GM12878 (cell line): ENCODE measurements around the gene VWA3A. TPM values are rescaled to one million over a fixed set of nuclear protein-coding genes. Genes with fewer than 3 reads are reported as not detected.

Experiments
- ATAC-seq: fragments of 200-7000 bp; cut with Tn5 transposase; 3 replicates; pipeline ENCODE4 v1.9.1; 2020; ENCODE audit warnings: mild to moderate bottlenecking, moderate library complexity
- BruUV-seq: library from RNA; stranded (reverse); fragments of 400-500 nt; replicated peaks from 2 replicates; lab custom pipeline; 2021; lab: Mats Ljungman, UMichigan
- CTCF ChIA-PET: fragments of 300-600 bp; sonication (Branson Sonifier 250); formaldehyde crosslinking; extraction: SDS; loops from one replicate; lab custom pipeline; 2021; ENCODE audit warnings: inconsistent platforms; lab: Yijun Ruan, JAX
- POLR2A ChIA-PET: fragments of 350-600 bp; formaldehyde crosslinking; extraction: SDS; loops from one replicate; lab custom pipeline; 2021; ENCODE audit warnings: inconsistent platforms; lab: Charles Lee
- RAD21 ChIA-PET: fragments of 300-600 bp; sonication (Branson Sonifier 250); formaldehyde crosslinking; loops from one replicate; lab custom pipeline; 2023; ENCODE audit warnings: antibody characterized with exemption; ENCODE audit not compliant: unreplicated experiment; lab: Charles Lee
- SMC1A ChIA-PET: fragments of 300-600 bp; sonication (Branson Sonifier 250); formaldehyde crosslinking; loops from one replicate; lab custom pipeline; 2023; ENCODE audit not compliant: unreplicated experiment, uncharacterized antibody; lab: Charles Lee
- DNase-seq: peaks from one replicate; pipeline ENCODE4 v3.0.0-alpha.2; 2011; ENCODE audit warnings: low read depth, low spot score
- FAIRE-seq: peaks from 3 replicates; lab custom pipeline; 2011; peaks lifted over from hg19 to GRCh38; lab: Jason Lieb, UNC
- H2AFZ ChIP-seq: 2 replicates; pipeline ENCODE4 v1.6.0; 2011; ENCODE audit warnings: low read depth, low read length, control low read depth; ENCODE audit not compliant: control insufficient read depth
- H3K27ac ChIP-seq: 2 replicates; pipeline ENCODE4 v1.5.1; 2011; ENCODE audit warnings: control low read depth; ENCODE audit not compliant: control insufficient read depth, insufficient read depth
- H3K27me3 ChIP-seq, 2 experiments: replicated peaks in 1 of 2; 2 replicates each; pipeline versions ENCODE4 v1.6.0 to v1.6.1; 2011; ENCODE audit warnings: low read length in 1 of 2; ENCODE audit not compliant: control insufficient read depth in 2 of 2, insufficient read depth in 2 of 2
- H3K36me3 ChIP-seq, 2 experiments: 2 replicates each; pipeline ENCODE4 v1.5.1; 2011; ENCODE audit warnings: low read length in 1 of 2; ENCODE audit not compliant: control insufficient read depth in 2 of 2, insufficient read depth in 2 of 2
- H3K4me1 ChIP-seq: 2 replicates; pipeline ENCODE4 v1.6.1; 2011; ENCODE audit warnings: mild to moderate bottlenecking, low read length, moderate library complexity, mixed read lengths; ENCODE audit not compliant: control insufficient read depth, insufficient read depth
- H3K4me2 ChIP-seq: 2 replicates; pipeline ENCODE4 v1.6.0; 2011; ENCODE audit warnings: control low read depth; ENCODE audit not compliant: control insufficient read depth, insufficient read depth
- H3K4me3 ChIP-seq: fragments of 200-600 bp; sonication (generic); 2 replicates; pipeline ENCODE4 v1.5.1; 2016
- H3K79me2 ChIP-seq: 2 replicates; pipeline ENCODE4 v1.6.0; 2011; ENCODE audit warnings: low read length; ENCODE audit not compliant: control insufficient read depth, insufficient read depth
- H3K9ac ChIP-seq: 2 replicates; pipeline ENCODE4 v1.8.0; 2011; ENCODE audit warnings: low read length, control low read depth, mixed read lengths; ENCODE audit not compliant: control insufficient read depth, insufficient read depth
- H3K9me3 ChIP-seq: replicated peaks from 3 replicates; pipeline ENCODE4 v1.5.1; 2011; ENCODE audit warnings: mild to moderate bottlenecking, low read length; ENCODE audit not compliant: control insufficient read depth, insufficient read depth
- H4K20me1 ChIP-seq: 2 replicates; pipeline ENCODE4 v1.6.0; 2011; ENCODE audit not compliant: control insufficient read depth, insufficient read depth
- BHLHE40 ChIP-seq, 2 experiments: fragments of 450-650 bp in 1 of 2; IDR thresholded peaks; 2 replicates each; pipeline ENCODE4 v1.6.1; 2011 to 2017; ENCODE audit warnings: low read depth in 2 of 2, borderline replicate concordance in 1 of 2, improper control_type of control experiment in 1 of 2, low read length in 1 of 2, mild to moderate bottlenecking in 1 of 2
- ESRRA ChIP-seq: IDR thresholded peaks from 2 replicates; pipeline ENCODE4 v1.6.1; 2012; ENCODE audit warnings: mild to moderate bottlenecking, low read length, improper control_type of control experiment
- HSF1 ChIP-seq: fragments of 150-350 bp; IDR thresholded peaks from 2 replicates; pipeline ENCODE4 v1.6.1; 2014; ENCODE audit warnings: mild to moderate bottlenecking, low read depth, low read length
- JUNB ChIP-seq: IDR thresholded peaks from 2 replicates; pipeline ENCODE4 v1.6.1; 2016; ENCODE audit warnings: antibody characterized with exemption, mild to moderate bottlenecking
- KLF5 ChIP-seq: fragments of 450-650 bp; IDR thresholded peaks from 2 replicates; pipeline ENCODE4 v1.6.1; 2014; ENCODE audit warnings: mild to moderate bottlenecking; ENCODE audit not compliant: partially characterized antibody
- LARP7 ChIP-seq: fragments of 450-650 bp; IDR thresholded peaks from 2 replicates; pipeline ENCODE4 v1.6.1; 2017; ENCODE audit warnings: mild to moderate bottlenecking
- POLR2AphosphoS5 ChIP-seq: IDR thresholded peaks from 2 replicates; pipeline ENCODE4 v1.6.1; 2011; ENCODE audit warnings: mild to moderate bottlenecking, low read length, inconsistent platforms
- POU2F2 ChIP-seq: IDR thresholded peaks from 3 replicates; pipeline ENCODE4 v1.6.1; 2011; ENCODE audit warnings: low read depth, mild to moderate bottlenecking, low read length, borderline replicate concordance
- PRDM15 ChIP-seq: fragments of 450-650 bp; formaldehyde crosslinking; IDR thresholded peaks from 2 replicates; pipeline ENCODE4 v1.4.0; 2020; ENCODE audit warnings: mild to moderate bottlenecking, moderate library complexity
- RBBP5 ChIP-seq: fragments of 200-600 bp; sonication (generic); conservative IDR thresholded peaks from 2 replicates; pipeline ENCODE4 v1.6.1; 2016
- SP1 ChIP-seq: IDR thresholded peaks from one replicate; pipeline ENCODE4 v1.6.1; 2011; ENCODE audit warnings: low read depth, low read length
- ZNF592 ChIP-seq: fragments of 450-650 bp; IDR thresholded peaks from 2 replicates; pipeline ENCODE4 v1.6.1; 2017; ENCODE audit warnings: mild to moderate bottlenecking, moderate library complexity
- WGBS: methylation state at CpG from one replicate; pipeline ENCODE4 v1.1.6; 2016; ENCODE audit warnings: low lambda C conversion rate; ENCODE audit not compliant: insufficient replicate concordance, insufficient coverage; ENCODE audit errors: missing lambda C conversion rate; 5-methylcytosine and 5-hydroxymethylcytosine counted together
- in situ Hi-C: fragments of 300-500 bp; cut with MboI; formaldehyde crosslinking; loops from 9 replicates; pipeline ENCODE4 v1.14.3; 2018; ENCODE audit warnings: mixed read lengths
- intact Hi-C: fragments of 100-400 bp; cut with micrococcal nuclease; formaldehyde crosslinking; loops from one replicate; pipeline ENCODE4 v1.14.2; 2022; ENCODE audit not compliant: unreplicated experiment
- polyA plus RNA-seq, 11 experiments: library from polyadenylated mRNA; depleted of rRNA in 4 of 11; unstranded in 6 of 11; stranded (reverse) in 5 of 11; fragments of >200 nt; fragmentation: Nextera tagmentation in 4 of 11; fragmentation: Illumina TruSeq in 1 of 11; extraction: Ambion mirVana in 4 of 11; extraction: Trizol in 1 of 11; gene quantifications; 1 replicate in 1 of 11; 2 replicates in 10 of 11; pipeline versions ENCODE4 v1.2.1 to v1.2.3, GENCODE V29; 2011 to 2016; ENCODE audit warnings: inconsistent platforms in 2 of 11, missing spikeins in 2 of 11, low read depth in 1 of 11
- total RNA-seq, 4 experiments: library from RNA; depleted of rRNA in 3 of 4; stranded (reverse); fragments of >200 nt in 3 of 4; fragmentation: Illumina TruSeq in 1 of 4; extraction: Trizol in 1 of 4; gene quantifications; 2 replicates each; pipeline versions ENCODE4 v1.2.1 to v1.2.3, GENCODE V29; 2013 to 2021
- TF ChIP-seq, protein P1 (sequence below): IDR thresholded peaks from 2 replicates; pipeline ENCODE4 v1.6.1; 2012; ENCODE audit warnings: low read depth, low read length, improper control_type of control experiment

Gene VWA3A
- total and polyA plus RNA-seq, 10 of the 15 experiments (the other 5 are each of a cell fraction or from before 2014, with no cell fraction given): 0.01 TPM; not detected in 9

DNA sequence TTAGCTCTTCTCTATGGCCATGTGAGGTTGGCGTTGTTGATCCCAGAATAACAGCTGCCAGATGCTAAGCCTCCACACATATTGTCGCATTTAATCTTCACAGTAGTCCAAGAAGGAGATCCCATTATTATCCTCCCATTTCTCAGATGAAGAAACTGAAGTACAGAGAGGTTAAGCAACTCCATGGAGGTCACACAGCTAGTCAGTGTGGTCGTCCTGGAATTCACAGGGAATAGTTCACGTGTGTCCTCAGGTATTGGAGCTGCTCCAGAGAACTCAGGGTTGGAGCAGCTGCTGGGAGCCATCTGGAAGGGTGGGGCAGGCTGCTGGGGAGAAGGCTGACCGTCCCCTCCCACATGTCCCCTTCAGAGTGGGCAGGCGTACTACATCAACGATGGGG is 89.5 kb downstream of the VWA3A start:
- H4K20me1 ChIP-seq: no peaks in the 10 kb centered on the region
- FAIRE-seq: no peak
- in situ Hi-C loops: loop anchor here (5.0 kb wide), 2 partner anchors 50 to 180 kb away; partner anchors contain the start of gene PDZD9
- no peaks in the 10 kb centered on the region for H3K4me1 ChIP-seq
- no peak overlapping the region for H3K4me2 ChIP-seq
- no peak overlapping the region for H3K4me3 ChIP-seq
- no peak overlapping the region for H3K9ac ChIP-seq
- H3K36me3 ChIP-seq: no peaks in the 10 kb centered on the region
- H3K79me2 ChIP-seq: no peaks in the 10 kb centered on the region
- DNase-seq: no peak
- ATAC-seq: no peak
- no peaks in the 10 kb centered on the region for H3K27me3 ChIP-seq
- SMC1A ChIA-PET: interaction anchor here (1.0 kb wide), 2 partner anchors 72 to 180 kb away, joined by 3 to 5 read pairs; no protein-coding TSS in a partner anchor
- intact Hi-C loops: no loop called here
- no peak overlapping the region for H3K27ac ChIP-seq
- WGBS: 29% methylated on average over 7 of the region's 7 CpGs
- CTCF ChIA-PET: interaction anchor here (0.9 to 2.7 kb wide), 2 partner anchors 10 to 104 kb away, joined by 3 to 7 read pairs; no protein-coding TSS in a partner anchor
- H2AFZ ChIP-seq: no peak overlapping the region
- RAD21 ChIA-PET: no interaction called here
- H3K9me3 ChIP-seq: no peaks in the 10 kb centered on the region
- POLR2A ChIA-PET: no interaction called here
- BruUV-seq: no TSS peak
- TF ChIP-seq LARP7 (no peak), PRDM15 (no peak), POU2F2 (no peak), SP1 (no peak), ESRRA (no peak), RBBP5 (no peak), JUNB (no peak), HSF1 (no peak), ZNF592 (no peak), BHLHE40 (IDR thresholded peaks at IDR 0.05; ENCODE audit: borderline replicate concordance in 1 of 2, low read depth in 2 of 2, low read length in 1 of 2) (no peak), POLR2AphosphoS5 (no peak), KLF5 (no peak)
- TF ChIP-seq, protein P1, sequence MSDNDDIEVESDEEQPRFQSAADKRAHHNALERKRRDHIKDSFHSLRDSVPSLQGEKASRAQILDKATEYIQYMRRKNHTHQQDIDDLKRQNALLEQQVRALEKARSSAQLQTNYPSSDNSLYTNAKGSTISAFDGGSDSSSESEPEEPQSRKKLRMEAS: no peak
